ENCODE measurements around the gene C3orf18.

Gene C3orf18

GRCh38 chr3:50580683-50581458, 13.3 kb upstream of the C3orf18 start:
- DNase-seq (ENCODE audit: low read depth) = no peak

GRCh38 chr3:50577348-50577747, 9.8 kb upstream of the C3orf18 start:
- no peak for DNase-seq (ENCODE audit: low read depth)

- no peak for DNase-seq (ENCODE audit: low read depth)
Measured at GRCh38 chr3:50575372-50575771, 7.8 kb upstream of the C3orf18 start.

DNA sequence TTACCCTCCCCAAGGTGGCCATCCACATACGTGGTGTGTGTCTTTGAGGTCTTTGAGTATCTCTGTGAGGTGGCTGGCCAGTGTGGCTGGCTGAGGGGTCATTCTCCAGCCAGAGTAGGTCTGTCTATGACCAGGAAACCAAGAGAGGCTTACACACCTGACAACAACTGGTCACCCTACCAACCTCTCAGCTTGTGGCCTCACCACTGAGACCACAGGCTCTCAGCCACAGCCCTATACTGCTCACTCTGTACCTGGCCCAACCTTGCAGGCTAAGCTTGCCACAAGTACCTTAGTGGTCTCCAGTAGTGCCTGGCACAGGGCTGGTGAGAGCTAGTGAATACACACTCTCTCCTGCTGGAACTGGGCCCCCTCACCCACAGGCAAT, 6.9 kb upstream of the C3orf18 start:
- DNase-seq (ENCODE audit: low read depth) = no peak

DNA sequence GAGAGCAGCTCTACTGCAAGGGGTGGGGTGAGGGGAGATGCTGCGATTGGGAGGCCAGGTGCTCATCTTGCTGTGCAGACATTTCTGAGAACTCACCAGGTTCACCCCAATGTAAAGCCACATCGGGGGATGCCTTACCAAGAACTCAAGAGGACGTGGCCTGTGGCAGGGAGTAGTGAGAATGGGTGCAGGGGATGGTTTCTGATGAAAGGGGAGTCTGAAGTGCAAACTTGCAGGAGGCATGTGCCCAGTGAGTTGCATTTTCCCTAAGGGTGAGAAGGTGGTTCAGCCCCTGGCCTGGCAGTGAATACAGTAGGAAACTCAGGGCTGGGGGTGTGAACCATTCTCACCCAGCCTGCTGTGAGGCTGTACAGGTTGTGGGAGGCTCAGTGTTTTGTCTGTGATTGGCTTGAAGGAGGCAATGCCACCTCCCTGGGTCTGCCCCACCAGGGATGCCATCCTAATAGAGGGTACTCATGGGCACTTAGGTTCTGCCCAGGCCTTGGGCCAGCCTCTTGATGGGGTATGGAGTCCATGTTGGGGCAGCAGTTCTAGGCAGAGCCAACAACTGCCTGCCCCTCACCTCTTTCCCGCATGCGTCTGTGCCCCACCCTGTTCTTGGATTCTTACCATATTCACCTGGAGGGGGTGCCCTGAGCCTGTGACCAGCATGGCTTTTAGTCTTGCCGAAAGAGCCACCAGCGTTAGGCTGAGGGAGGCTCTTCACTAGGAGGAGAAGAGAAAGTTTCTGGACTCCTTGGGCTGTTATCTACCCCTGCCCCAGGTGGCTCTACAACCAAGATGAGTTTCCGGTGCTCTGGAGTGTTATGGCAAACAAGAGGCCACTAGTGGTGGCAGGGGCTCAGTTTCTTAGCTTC, 6.3 kb upstream of the C3orf18 start:
- peak; percentile 66 for DNase-seq (ENCODE audit: low read depth)

GRCh38 chr3:50572801-50573371, 5.3 kb upstream of the C3orf18 start:
- DNase-seq (ENCODE audit: low read depth) = peak; percentile 36

DNA sequence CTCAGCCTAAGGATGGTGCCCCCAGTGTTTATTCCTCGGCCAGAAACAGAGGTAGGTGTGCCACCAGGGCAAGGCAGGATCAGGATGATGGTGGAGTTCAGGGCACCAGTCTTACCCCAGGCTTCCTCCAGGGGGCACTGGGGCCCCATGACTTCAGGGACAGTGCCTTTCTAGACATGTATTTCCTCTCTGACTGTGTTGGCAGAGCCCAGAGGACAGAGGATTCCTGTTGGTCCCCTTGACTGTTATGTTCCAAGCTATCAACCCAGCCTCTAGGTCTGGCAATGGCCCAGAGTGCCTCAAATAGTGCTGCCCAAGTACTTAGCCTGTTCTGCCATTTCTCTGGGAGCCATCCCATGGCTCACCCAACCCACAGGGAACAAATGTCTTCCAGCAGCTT, 4.6 kb upstream of the C3orf18 start:
- peak; percentile 78 for DNase-seq (ENCODE audit: low read depth)

DNA sequence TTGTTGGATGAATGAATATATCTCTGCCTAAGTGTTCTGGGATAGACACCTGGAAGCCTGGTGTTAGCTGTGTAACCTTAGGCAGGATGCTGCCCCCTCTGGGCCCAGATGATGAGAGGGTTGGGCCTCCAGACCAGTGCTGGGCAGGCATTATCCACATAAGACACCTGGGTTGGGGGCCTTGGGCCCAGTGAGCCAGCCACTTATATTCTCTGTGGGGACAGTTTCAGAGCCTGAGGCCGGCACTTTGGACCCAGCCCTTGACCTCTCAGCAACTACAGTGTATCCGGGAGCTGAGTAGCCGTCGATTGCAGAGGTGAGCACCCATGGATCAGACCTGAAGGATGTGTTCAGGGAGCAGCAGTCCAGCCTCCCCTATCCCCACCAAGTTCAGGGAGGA, 3.9 kb upstream of the C3orf18 start:
- no peak for DNase-seq (ENCODE audit: low read depth)

DNA sequence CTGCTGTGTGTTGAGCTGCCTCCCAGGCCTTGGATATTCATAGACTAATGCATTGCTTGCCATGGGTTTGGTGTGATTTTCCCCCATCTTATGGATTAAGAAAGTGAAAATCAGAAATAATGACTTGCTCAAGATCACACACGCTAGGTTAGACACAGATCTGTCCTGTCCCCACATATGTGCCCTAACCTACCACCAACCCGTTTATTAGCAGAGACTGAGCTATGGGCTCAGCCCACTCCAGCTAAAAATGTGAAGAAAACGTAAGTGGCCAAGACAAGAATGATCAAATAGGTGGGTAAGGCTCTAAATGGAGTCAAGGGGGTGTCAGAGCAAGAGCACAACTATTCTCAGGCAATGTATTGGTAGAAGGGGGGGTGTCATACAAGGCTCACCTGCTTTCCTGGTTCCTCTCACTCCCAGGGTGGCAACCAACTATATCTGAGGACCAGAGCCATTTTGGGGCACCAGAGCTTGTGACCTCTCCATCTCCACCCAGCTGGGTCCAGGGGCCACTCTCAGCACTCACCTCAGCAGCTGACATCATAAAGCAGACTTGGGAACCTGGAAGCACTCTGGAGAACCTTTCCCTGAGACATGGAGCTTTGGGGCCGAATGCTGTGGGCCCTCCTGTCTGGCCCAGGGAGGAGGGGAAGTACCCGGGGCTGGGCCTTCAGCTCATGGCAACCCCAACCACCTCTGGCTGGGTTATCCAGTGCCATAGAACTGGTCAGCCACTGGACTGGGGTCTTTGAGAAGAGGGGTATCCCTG, 3.1 kb upstream of the C3orf18 start:
- no peak for DNase-seq (ENCODE audit: low read depth)

DNA sequence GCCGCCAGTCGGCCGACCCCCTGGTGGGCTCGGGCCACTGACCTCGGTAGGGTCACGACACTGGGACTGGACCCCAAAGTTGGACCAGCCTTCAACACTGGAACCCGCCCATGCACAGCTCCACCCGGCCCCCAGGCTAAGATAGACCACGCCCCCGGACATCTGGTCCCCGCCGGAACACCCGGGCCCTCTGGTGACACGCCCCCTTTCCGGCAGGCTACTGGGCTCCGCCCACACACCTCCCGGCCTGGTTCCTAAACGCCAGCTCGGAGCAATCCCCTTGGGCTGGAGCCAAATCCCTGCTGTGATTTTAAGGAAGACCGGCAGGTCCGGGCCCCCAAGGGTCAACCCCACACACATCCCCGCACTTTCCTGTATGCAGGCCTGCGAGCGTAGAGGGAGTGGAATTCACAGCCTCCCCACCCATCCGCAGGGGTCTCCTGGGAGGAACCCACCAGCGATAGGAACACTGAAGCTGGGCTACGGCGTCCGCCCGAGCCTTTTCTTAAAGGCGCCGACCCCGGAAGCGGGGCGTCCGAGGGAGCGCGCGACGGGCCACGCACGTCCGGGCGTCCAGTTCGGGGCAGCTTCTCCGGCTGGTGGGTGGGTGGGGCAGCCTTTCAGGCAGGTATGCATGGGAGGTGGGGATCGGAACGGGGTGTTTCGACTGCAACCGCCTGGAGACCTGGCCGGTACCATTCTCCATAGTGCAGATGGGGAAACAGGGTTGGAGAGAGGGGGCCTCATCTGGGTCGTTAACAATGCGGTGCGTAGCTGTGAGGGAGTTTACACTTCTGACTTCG, 1.6 kb upstream of the C3orf18 start, which contains the start of gene HEMK1:
Gene HEMK1, plus strand, starts transcription at position 576 of the 803 bp plus-strand sequence. CDS start 1,583 bp downstream, outside the sequence.
- peak; percentile 94 for DNase-seq (ENCODE audit: low read depth)

- DNase-seq (ENCODE audit: low read depth) = no peak
Measured at GRCh38 chr3:50567011-50567385, 549 bp downstream of the C3orf18 start.

DNA sequence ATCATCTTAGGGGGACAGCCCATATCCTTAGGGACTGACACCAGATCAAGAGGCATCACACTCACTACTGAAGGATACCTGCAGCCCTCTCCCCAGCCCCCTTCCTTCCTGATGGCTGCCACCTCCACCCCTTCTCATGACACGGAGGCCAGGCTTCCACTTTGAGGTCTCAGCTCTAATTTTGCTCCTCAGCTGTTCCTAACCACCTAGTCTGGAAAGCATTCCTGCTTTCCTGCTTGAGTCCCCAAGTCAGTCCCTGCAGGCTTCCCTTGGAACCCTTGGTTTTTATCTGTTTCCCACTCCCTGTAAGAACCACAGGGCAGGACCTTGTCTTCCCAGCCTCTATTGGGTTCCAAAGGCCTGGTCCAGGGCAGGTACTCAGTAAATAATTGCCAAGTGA, 3.2 kb downstream of the C3orf18 start:
- no peak for DNase-seq (ENCODE audit: low read depth)

DNA sequence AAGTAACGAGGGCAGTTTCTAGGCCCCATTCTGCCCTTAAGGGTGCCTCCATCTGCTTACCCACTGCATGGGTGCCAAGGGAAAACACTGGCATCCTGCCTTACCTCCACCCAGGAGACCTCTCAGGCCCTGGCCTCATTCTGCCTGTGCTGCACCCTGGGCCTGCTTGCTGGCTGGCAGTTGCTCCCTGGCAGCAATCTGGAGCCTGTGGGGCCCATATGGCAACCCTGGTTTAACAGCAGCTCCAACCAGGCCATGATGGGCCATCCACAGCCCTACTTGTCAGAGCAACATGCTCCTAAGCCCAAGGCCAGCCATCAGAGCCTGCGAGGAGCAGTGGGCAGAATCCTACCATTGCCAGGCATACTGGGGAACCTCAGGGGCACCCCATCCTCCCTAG, 3.7 kb downstream of the C3orf18 start:
- DNase-seq (ENCODE audit: low read depth) = no peak

DNA sequence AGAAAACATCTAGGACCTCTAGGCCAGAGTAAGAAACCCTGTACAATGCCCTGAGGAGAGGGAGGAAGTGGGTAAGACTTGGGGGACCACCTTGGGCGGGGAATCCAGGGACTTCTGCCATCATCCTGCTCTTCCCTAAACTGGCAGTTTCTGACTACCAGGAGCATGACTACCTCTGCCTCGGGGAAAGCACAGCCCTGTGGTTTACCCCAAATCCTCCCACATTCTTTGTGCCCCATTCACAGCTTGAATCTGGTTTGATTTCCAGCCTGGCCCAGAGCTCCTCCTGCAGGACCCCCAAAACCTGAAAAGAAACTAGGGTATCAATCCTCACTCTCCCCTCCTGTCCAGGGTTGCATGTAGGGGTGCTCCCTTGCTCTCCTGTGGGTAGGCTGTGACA, 4.7 kb downstream of the C3orf18 start:
- no peak for DNase-seq (ENCODE audit: low read depth)

DNA sequence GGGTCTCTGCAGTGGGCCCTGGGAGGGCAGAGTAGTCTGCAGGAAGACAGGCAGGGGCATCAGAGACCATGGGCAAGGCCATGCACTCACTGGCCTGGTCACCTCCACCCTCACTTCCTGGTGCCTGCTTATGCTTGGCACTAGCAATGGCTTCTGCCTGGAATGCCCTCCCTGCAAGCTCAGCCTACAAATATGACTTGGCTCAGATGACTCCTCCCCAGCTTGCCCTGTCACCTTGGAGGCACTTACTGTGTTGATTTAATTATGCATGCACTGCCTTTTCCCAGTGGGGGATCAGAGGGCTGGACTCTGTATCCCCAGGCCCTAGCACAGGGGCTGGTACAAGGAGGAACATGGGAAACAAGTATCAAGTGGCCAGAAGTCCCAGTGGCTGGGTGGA, 7.8 kb downstream of the C3orf18 start:
- DNase-seq (ENCODE audit: low read depth) = no peak

GRCh38 chr3:50557915-50558314, 9.6 kb downstream of the C3orf18 start:
- no peak for DNase-seq (ENCODE audit: low read depth)

DNA sequence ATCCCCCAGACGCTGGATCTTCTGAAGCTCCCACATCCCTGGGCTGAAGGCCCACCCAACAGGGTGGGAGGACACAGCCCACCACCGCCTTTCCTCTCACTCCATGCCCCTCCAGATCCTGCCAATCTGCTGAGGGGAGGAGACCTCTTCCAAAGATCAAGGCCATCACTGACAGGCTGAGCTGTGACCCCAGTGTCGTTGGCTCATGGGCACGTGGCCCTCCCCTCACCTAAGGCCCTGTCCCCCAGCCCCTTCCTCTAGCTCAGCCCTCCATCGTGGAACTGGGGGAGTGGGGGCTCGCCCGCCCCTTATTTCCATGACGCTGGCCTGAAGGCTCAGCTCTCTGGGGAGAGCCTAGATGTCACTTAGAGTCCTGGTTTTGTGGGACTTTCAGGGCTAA, 10.4 kb downstream of the C3orf18 start:
- no peak for DNase-seq (ENCODE audit: low read depth)

DNA sequence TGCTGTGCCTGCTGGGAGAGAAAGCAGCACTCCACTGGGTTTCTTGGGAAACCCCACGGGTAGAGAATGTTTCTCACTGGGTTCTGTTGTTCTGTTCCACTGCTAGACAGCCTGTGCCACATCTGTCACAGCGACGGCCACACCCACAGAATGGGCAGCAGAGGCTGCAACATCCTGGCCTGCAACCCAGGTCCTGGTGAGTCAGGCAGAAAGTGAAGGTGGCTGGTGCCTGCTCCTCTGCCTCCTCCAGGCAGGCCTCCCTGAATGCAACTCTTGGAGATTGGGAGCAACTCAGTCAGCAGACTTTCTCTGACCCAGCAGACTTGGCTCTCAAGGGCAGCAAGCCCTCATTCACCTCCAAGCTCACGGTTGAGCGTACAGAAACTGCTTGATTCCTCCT, 13.0 kb downstream of the C3orf18 start:
- no peak for DNase-seq (ENCODE audit: low read depth)

DNA sequence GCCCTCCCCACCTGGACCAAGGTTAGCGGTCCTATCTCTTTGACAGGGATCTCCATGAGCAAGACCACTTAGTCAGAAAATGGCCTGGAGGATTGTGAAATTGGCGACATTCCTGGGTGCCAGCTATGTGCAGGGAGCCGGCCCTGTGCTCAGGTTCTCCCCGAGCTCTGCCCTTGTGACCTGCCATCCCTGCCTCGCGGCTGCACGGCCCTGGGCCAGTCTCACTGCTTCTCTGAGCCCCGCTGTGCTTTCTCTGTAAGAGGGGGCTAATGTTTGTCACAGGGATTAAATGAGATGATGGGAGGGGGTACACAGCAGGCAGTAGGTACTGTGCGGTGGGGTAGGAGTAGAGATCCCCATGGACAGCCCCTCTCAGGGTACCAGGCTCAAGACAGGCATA, 14.9 kb downstream of the C3orf18 start:
- no peak for DNase-seq (ENCODE audit: low read depth)

GRCh38 chr3:50551681-50552435, 15.7 kb downstream of the C3orf18 start:
- no peak for DNase-seq (ENCODE audit: low read depth)
